Measurements from ENCODE around the gene L3HYPDH.

The L3HYPDH gene

DNA sequence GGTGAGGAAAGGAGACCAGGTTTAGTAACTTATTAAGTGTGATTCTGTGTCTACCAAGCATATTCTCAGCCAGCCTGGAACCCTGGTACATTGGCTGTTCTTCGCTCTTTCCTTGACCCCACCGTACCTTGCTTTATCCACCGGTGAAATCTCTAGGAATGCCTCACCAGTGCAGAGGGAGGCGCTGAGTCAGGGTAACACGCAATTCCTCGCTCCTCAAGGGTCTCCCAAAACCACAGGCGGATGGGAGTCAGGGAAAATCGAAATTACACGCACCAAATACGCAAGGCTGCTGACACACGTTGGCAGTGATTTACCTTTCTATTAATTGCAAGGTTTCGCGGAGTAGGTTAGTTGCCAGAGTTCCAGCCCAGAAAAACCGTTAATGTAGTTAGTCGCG lies 845 bp downstream of the L3HYPDH start:
- Mint-ChIP-seq H3K27me3 (no peaks in the 10 kb centered on the region), H3K36me3 (peaks cover 6% of the 10 kb centered on the region), H3K4me3 (peak overlapping the region; percentile 94), H3K9me3 (no peaks in the 10 kb centered on the region), H3K4me1 (peaks cover 67% of the 10 kb centered on the region), H3K27ac (peak overlapping the region; percentile 84)

DNA sequence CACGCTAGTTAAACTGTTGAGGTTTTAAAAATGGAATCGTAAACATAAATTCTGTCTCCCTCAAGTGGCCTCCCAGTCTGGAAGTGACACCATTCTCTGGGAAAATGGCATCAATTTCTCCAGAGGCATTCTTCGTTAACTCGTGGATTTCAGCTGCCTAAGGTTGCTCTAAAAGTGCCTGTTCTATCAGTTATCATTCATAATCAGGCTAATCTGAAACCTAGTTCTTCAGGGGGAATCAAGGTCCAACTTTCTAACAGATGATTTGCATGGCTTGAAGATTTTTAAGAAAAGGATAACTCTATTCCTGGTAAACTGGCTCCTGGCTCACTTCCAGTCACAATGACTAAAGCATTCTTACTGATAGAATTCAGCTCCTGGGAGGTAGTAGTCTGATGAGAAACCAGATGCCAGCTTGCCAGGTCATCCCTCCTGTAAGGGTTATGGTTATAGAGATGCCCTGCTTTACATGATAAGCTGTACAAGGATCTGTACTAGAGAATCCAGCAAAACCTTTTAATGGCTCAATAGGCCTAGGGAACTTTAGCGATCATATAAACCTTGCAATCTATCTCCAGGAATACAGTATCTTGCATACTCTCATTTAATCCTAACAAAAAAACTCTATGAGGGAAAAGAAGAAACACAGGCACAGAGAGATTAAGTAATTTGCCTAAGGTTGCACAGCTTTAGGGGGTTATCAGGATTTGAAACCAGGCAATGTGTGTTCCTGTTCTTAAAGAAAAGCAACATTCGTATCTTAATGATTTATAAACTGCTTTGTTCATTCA lies 1.5 kb downstream of the L3HYPDH start:
- Mint-ChIP-seq H3K4me1 (peaks cover 61% of the 10 kb centered on the region), H3K27ac (peak overlapping the region; percentile 8), H3K4me3 (peak overlapping the region; percentile 94), H3K27me3 (no peaks in the 10 kb centered on the region), H3K36me3 (peaks cover 2% of the 10 kb centered on the region), H3K9me3 (no peaks in the 10 kb centered on the region)

DNA sequence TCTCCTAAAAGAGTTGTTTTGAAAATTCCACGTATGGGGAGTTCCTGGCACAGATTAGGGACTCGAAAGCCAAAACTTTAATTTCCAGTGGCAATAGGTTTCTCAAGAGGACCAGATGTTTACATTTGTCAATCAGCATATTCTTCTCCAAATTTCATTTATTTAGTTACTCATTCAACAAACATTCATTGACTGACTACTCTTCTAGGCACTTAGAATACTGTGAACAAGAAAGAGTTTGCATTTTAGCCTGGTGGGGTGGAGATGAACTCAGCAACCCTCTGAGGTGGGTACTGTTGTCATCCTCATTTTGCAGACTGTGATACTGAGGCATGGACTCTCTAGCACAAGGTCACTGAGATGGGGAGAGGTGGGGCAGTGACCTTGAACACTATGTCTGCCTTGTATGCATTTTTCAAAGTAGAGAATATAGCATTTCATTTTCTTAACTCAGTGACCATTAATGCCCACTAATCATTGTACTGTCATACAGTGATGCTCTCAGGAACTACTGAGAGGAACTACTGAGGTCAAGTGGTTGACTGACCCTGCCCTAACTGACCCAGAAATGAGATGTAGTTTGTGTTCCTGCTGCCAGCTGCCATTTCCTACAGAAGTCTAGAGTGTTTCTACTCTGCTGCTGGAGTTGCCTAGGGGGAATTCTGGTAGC lies 2.2 kb downstream of the L3HYPDH start:
- no peak overlapping the region for H3K27ac Mint-ChIP-seq
- peak overlapping the region; percentile 94 for H3K4me3 Mint-ChIP-seq
- H3K9me3 Mint-ChIP-seq = no peaks in the 10 kb centered on the region
- H3K4me1 Mint-ChIP-seq = peaks cover 60% of the 10 kb centered on the region
- H3K36me3 Mint-ChIP-seq = peaks cover 2% of the 10 kb centered on the region
- H3K27me3 Mint-ChIP-seq = no peaks in the 10 kb centered on the region

GRCh38 chr14:59481407-59481806 lies 2.8 kb downstream of the L3HYPDH start:
- Mint-ChIP-seq H3K36me3 (peaks cover 2% of the 10 kb centered on the region), H3K9me3 (no peaks in the 10 kb centered on the region), H3K4me3 (peak overlapping the region; percentile 94), H3K27ac (no peak overlapping the region), H3K27me3 (no peaks in the 10 kb centered on the region), H3K4me1 (peaks cover 62% of the 10 kb centered on the region)

GRCh38 chr14:59480166-59480565 lies 4.0 kb downstream of the L3HYPDH start:
- Mint-ChIP-seq H3K4me3 (peak overlapping the region; percentile 28), H3K27ac (no peak overlapping the region), H3K36me3 (peaks cover 2% of the 10 kb centered on the region), H3K27me3 (no peaks in the 10 kb centered on the region), H3K4me1 (peaks cover 54% of the 10 kb centered on the region), H3K9me3 (no peaks in the 10 kb centered on the region)

DNA sequence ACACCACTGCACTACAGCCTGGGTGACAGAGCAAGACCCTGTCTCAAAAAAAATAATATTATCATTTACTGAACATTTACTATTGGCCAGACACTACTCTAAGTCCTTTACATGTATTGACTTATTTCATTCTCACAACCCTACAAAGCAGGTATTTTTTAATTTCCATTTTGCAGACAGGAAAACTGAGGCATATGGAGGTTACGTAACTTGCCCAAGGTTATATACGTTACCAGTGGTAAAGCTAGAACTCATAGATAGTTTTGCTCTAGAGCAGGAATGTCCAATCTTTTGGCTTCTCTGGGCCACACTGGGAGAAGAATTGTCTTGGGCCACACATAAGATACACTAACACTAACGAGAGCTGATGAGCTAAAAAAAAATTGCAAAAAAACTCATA lies 5.7 kb downstream of the L3HYPDH start:
- Mint-ChIP-seq H3K27ac (no peak overlapping the region), H3K27me3 (no peaks in the 10 kb centered on the region), H3K4me1 (peaks cover 50% of the 10 kb centered on the region), H3K9me3 (no peaks in the 10 kb centered on the region), H3K4me3 (no peak overlapping the region), H3K36me3 (peaks cover 3% of the 10 kb centered on the region)

DNA sequence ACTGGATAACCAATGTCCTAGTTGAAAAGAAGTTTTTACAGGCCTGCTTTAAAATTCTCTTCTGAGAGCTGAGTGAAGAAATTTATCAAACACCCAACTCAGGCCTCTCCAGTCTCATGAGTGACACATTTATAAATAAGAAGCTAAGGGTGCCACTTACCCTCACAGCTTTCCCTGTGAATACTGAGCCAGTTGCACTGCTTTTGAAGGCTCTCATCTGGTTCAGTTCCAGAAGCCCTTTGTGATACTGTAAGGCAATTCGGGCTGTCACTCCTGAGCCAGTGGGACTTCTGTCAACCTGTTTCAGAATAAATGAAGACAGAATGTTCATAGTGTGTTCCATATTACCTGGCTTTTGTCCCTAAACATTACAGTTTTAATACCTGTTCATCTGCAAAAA lies 8.5 kb downstream of the L3HYPDH start:
- H3K9me3 Mint-ChIP-seq = no peaks in the 10 kb centered on the region
- H3K27me3 Mint-ChIP-seq = no peaks in the 10 kb centered on the region
- H3K36me3 Mint-ChIP-seq = peaks cover 6% of the 10 kb centered on the region
- H3K27ac Mint-ChIP-seq = no peak overlapping the region
- peaks cover 23% of the 10 kb centered on the region for H3K4me1 Mint-ChIP-seq
- H3K4me3 Mint-ChIP-seq = no peak overlapping the region

GRCh38 chr14:59474172-59474571 lies 10.0 kb downstream of the L3HYPDH start:
- no peak overlapping the region for H3K4me3 Mint-ChIP-seq
- H3K27me3 Mint-ChIP-seq = no peaks in the 10 kb centered on the region
- H3K4me1 Mint-ChIP-seq = peaks cover 12% of the 10 kb centered on the region
- H3K36me3 Mint-ChIP-seq = peaks cover 6% of the 10 kb centered on the region
- H3K9me3 Mint-ChIP-seq = no peaks in the 10 kb centered on the region
- H3K27ac Mint-ChIP-seq = no peak overlapping the region

GRCh38 chr14:59465316-59466135 lies 18.7 kb downstream of the L3HYPDH start, which contains the start of gene GPR135:
Gene GPR135, minus strand, starts transcription at chr14:59465380. Its CDS starts 154 bp downstream, at chr14:59465226.
- Mint-ChIP-seq H3K36me3 (peaks cover 2% of the 10 kb centered on the region), H3K27ac (peak within 1 kb of the TSS; percentile 52), H3K9me3 (no peaks in the 10 kb centered on the region), H3K4me1 (peaks cover 4% of the 10 kb centered on the region), H3K4me3 (peak within 1 kb of the TSS; percentile 90), H3K27me3 (no peaks in the 10 kb centered on the region)

- Mint-ChIP-seq H3K27me3 (no peaks in the 10 kb centered on the region), H3K4me1 (peaks cover 4% of the 10 kb centered on the region), H3K27ac (peak overlapping the region; percentile 52), H3K9me3 (no peaks in the 10 kb centered on the region), H3K36me3 (peaks cover 2% of the 10 kb centered on the region), H3K4me3 (peak overlapping the region; percentile 90)
These were observed 19.5 kb downstream of the L3HYPDH start for GRCh38 chr14:59464486-59465315.

- Mint-ChIP-seq H3K36me3 (peaks cover 2% of the 10 kb centered on the region), H3K27ac (peak overlapping the region; percentile 49), H3K27me3 (peaks cover 2% of the 10 kb centered on the region), H3K4me3 (peak overlapping the region; percentile 90), H3K9me3 (no peaks in the 10 kb centered on the region), H3K4me1 (peaks cover 4% of the 10 kb centered on the region)
These were observed 20.3 kb downstream of the L3HYPDH start for GRCh38 chr14:59463787-59464485.

- no peaks in the 10 kb centered on the region for H3K9me3 Mint-ChIP-seq
- no peak overlapping the region for H3K4me3 Mint-ChIP-seq
- H3K27ac Mint-ChIP-seq = no peak overlapping the region
- peaks cover 2% of the 10 kb centered on the region for H3K27me3 Mint-ChIP-seq
- H3K4me1 Mint-ChIP-seq = peaks cover 4% of the 10 kb centered on the region
- peaks cover 11% of the 10 kb centered on the region for H3K36me3 Mint-ChIP-seq
These were observed 22.3 kb downstream of the L3HYPDH start for GRCh38 chr14:59461891-59462290.

DNA sequence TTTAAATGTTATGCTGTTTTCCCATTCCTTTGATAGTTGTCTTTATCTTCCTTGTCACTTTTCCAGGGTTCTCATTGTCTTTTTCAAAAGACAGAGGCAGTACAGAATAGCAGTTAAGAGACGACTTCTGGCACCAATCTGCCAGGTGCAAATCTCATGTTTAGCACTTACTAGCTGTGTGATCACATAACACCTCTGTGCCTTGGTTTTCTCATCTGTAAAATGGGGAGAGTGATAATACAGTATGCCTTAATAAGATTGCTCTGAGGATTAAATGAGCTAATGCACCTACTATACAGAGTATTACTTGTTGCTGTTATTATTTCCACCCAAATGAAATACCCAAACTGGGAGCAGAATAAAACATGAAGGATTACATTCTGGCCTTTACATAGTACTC lies 23.8 kb downstream of the L3HYPDH start:
- Mint-ChIP-seq H3K4me3 (no peak overlapping the region), H3K9me3 (no peaks in the 10 kb centered on the region), H3K36me3 (peaks cover 21% of the 10 kb centered on the region), H3K4me1 (peaks cover 4% of the 10 kb centered on the region), H3K27me3 (peaks cover 2% of the 10 kb centered on the region), H3K27ac (no peak overlapping the region)

GRCh38 chr14:59458486-59458885 lies 25.7 kb downstream of the L3HYPDH start:
- Mint-ChIP-seq H3K4me3 (no peak overlapping the region), H3K36me3 (peaks cover 29% of the 10 kb centered on the region), H3K27ac (no peak overlapping the region), H3K27me3 (peaks cover 2% of the 10 kb centered on the region), H3K4me1 (no peaks in the 10 kb centered on the region), H3K9me3 (no peaks in the 10 kb centered on the region)
